ENCODE results near the gene HIVEP2. TPM values are rescaled to one million over a fixed set of nuclear protein-coding genes. Genes with fewer than 3 reads are reported as not detected.

Gene HIVEP2
- polyA plus RNA-seq, 1 donor: 15.6 TPM

- no peak for DNase-seq (ENCODE audit: low read depth)
These were observed 239.9 kb downstream of the HIVEP2 start for GRCh38 chr6:142705054-142705453.

- no peak for DNase-seq (ENCODE audit: low read depth)
These were observed 242.2 kb downstream of the HIVEP2 start for GRCh38 chr6:142702501-142703460.

Other genes starting within 250 kb of the HIVEP2 start
- gene AIG1, start 115.7 kb upstream of the HIVEP2 start, polyA plus RNA-seq (ENCODE audit: insufficient read length): 34.2 TPM

Data from forelimb muscle (tissue), 1 donor.